H1 (cell line): ENCODE measurements around the gene PRSS53. TPM values are rescaled to one million over a fixed set of nuclear protein-coding genes. Genes with fewer than 3 reads are reported as not detected.

Experiments used
- CTCF ChIA-PET: fragments of 300-600 bp; sonication (Branson Sonifier 250); formaldehyde crosslinking; loops from one replicate; lab custom pipeline; 2021; ENCODE audit not compliant: partially characterized antibody; lab: Charles Lee
- POLR2A ChIA-PET: fragments of 300-600 bp; sonication (Branson Sonifier 250); formaldehyde crosslinking; loops from one replicate; lab custom pipeline; 2021; ENCODE audit warnings: inconsistent platforms; ENCODE audit not compliant: partially characterized antibody; lab: Charles Lee
- DNase-seq, 2 experiments: peaks; one replicate each; pipeline versions ENCODE4 v3.0.0 to v3.0.0-alpha.2; 2010 to 2022; ENCODE audit warnings: low spot score in 2 of 2, low read depth in 1 of 2, mixed read lengths in 1 of 2
- FAIRE-seq: peaks from 2 replicates; lab custom pipeline; 2011; peaks lifted over from hg19 to GRCh38; lab: Jason Lieb, UNC
- H2AFZ ChIP-seq: 2 replicates; pipeline ENCODE4 v1.8.1; 2012; ENCODE audit warnings: low read length, inconsistent platforms
- H2AK5ac ChIP-seq: 2 replicates; pipeline ENCODE4 v1.6.1; 2013; ENCODE audit warnings: low read depth, low read length
- H2BK120ac ChIP-seq: replicated peaks from 2 replicates; pipeline ENCODE3; 2013; ENCODE audit warnings: low read depth, low read length, inconsistent platforms
- H2BK12ac ChIP-seq: 2 replicates; pipeline ENCODE4 v1.6.1; 2013; ENCODE audit warnings: low read depth, low read length
- H2BK15ac ChIP-seq: 2 replicates; pipeline ENCODE4 v1.6.1; 2013; ENCODE audit warnings: low read length
- H2BK20ac ChIP-seq: 2 replicates; pipeline ENCODE4 v1.6.1; 2013; ENCODE audit warnings: low read length
- H2BK5ac ChIP-seq: 2 replicates; pipeline ENCODE4 v1.6.1; 2013; ENCODE audit warnings: low read depth, low read length
- H3K14ac ChIP-seq: 2 replicates; pipeline ENCODE4 v1.6.1; 2013; ENCODE audit warnings: inconsistent platforms; ENCODE audit not compliant: insufficient read length
- H3K18ac ChIP-seq: 2 replicates; pipeline ENCODE4 v1.6.1; 2013; ENCODE audit warnings: low read length; ENCODE audit errors: extremely low read depth
- H3K23ac ChIP-seq: 2 replicates; pipeline ENCODE4 v1.6.1; 2013; ENCODE audit warnings: inconsistent platforms; ENCODE audit not compliant: insufficient read length
- H3K23me2 ChIP-seq: 2 replicates; pipeline ENCODE4 v1.6.1; 2013; ENCODE audit warnings: low read depth, low read length
- H3K27ac ChIP-seq: 2 replicates; pipeline ENCODE4 v1.6.1; 2011; ENCODE audit warnings: low read depth, low read length, inconsistent platforms
- H3K27me3 ChIP-seq, 4 experiments: replicated peaks in 1 of 4; 1 replicate in 1 of 4; 2 replicates in 3 of 4; pipeline versions ENCODE4 v1.6.1 to v1.8.1; 2011 to 2013; ENCODE audit warnings: low read length in 3 of 4, mild to moderate bottlenecking in 3 of 4, inconsistent platforms in 2 of 4, mixed read lengths in 2 of 4, moderate library complexity in 1 of 4; ENCODE audit not compliant: control insufficient read depth in 3 of 4, insufficient read depth in 3 of 4; ENCODE audit errors: extremely low read depth in 1 of 4
- H3K36me3 ChIP-seq, 4 experiments: 2 replicates each; pipeline versions ENCODE4 v1.6.1 to v1.8.1; 2011 to 2013; ENCODE audit warnings: mild to moderate bottlenecking in 4 of 4, low read length in 3 of 4, moderate library complexity in 2 of 4, control low read depth in 1 of 4, inconsistent platforms in 1 of 4; ENCODE audit not compliant: insufficient read depth in 4 of 4, control insufficient read depth in 2 of 4
- H3K4ac ChIP-seq: replicated peaks from 2 replicates; pipeline ENCODE3; 2013; ENCODE audit warnings: low read length, low read depth, mixed read lengths, inconsistent platforms; ENCODE audit not compliant: insufficient read length
- H3K4me1 ChIP-seq, 4 experiments: replicated peaks in 1 of 4; 1 replicate in 1 of 4; 2 replicates in 3 of 4; pipeline versions ENCODE4 v1.6.1 to v1.8.1; 2011 to 2013; ENCODE audit warnings: low read length in 3 of 4, inconsistent platforms in 2 of 4, mixed read lengths in 1 of 4; ENCODE audit not compliant: insufficient read depth in 4 of 4, control insufficient read depth in 3 of 4
- H3K4me2 ChIP-seq, 2 experiments: 2 replicates each; pipeline versions ENCODE4 v1.6.1 to v1.8.1; 2011 to 2013; ENCODE audit warnings: low read depth in 2 of 2, low read length in 2 of 2, control low read depth in 1 of 2, inconsistent platforms in 1 of 2, mild to moderate bottlenecking in 1 of 2; ENCODE audit not compliant: insufficient read depth in 1 of 2
- H3K4me3 ChIP-seq, 4 experiments: fragments of 200-600, 300-600 bp in 1 of 4; sonication (generic), shearing (Covaris generic), sonication (Bioruptor Twin) in 1 of 4; 2 replicates each; pipeline versions ENCODE4 v1.5.1 to v1.8.1; 2011 to 2016; ENCODE audit warnings: low read length in 4 of 4, low read depth in 3 of 4, control low read depth in 2 of 4, inconsistent platforms in 2 of 4, mild to moderate bottlenecking in 2 of 4, mixed read lengths in 1 of 4, moderate library complexity in 1 of 4; ENCODE audit not compliant: insufficient read depth in 2 of 4; ENCODE audit errors: extremely low read depth in 1 of 4
- H3K56ac ChIP-seq: replicated peaks from 2 replicates; pipeline ENCODE3; 2013; ENCODE audit warnings: low read depth, mild to moderate bottlenecking, mixed read lengths, low read length, inconsistent platforms; ENCODE audit not compliant: insufficient read length
- H3K79me1 ChIP-seq: 2 replicates; pipeline ENCODE4 v1.6.1; 2013; ENCODE audit warnings: low read depth, low read length, control low read depth
- H3K79me2 ChIP-seq, 2 experiments: 2 replicates each; pipeline versions ENCODE4 v1.6.1 to v1.8.1; 2012 to 2013; ENCODE audit warnings: low read length in 2 of 2, mild to moderate bottlenecking in 2 of 2, inconsistent platforms in 1 of 2; ENCODE audit not compliant: insufficient read depth in 2 of 2, control insufficient read depth in 1 of 2
- H3K9ac ChIP-seq, 4 experiments: replicated peaks in 1 of 4; 1 replicate in 1 of 4; 2 replicates in 3 of 4; pipeline versions ENCODE4 v1.6.1 to v1.8.1; 2011 to 2013; ENCODE audit warnings: low read depth in 3 of 4, low read length in 3 of 4, control low read depth in 2 of 4, mild to moderate bottlenecking in 2 of 4, moderate library complexity in 2 of 4, inconsistent platforms in 1 of 4; ENCODE audit errors: extremely low read depth in 1 of 4
- H3K9me3 ChIP-seq, 2 experiments: 2 replicates each; pipeline versions ENCODE4 v1.6.1 to v1.8.1; 2012 to 2013; ENCODE audit warnings: mild to moderate bottlenecking in 2 of 2, moderate library complexity in 2 of 2, control low read depth in 1 of 2, inconsistent platforms in 1 of 2, low read depth in 1 of 2, low read length in 1 of 2, mixed read lengths in 1 of 2; ENCODE audit not compliant: insufficient read depth in 2 of 2
- H4K20me1 ChIP-seq, 2 experiments: replicated peaks in 1 of 2; 2 replicates each; pipeline versions ENCODE3 to v1.8.1; 2011 to 2013; ENCODE audit warnings: inconsistent platforms in 2 of 2, low read length in 2 of 2, mild to moderate bottlenecking in 1 of 2; ENCODE audit not compliant: insufficient read depth in 2 of 2, control insufficient read depth in 1 of 2
- H4K5ac ChIP-seq: 2 replicates; pipeline ENCODE4 v1.6.1; 2013; ENCODE audit warnings: low read length, low read depth, mixed read lengths, inconsistent platforms; ENCODE audit not compliant: insufficient read length
- H4K8ac ChIP-seq: 2 replicates; pipeline ENCODE4 v1.8.0; 2013; ENCODE audit warnings: mild to moderate bottlenecking, moderate library complexity, low read length, inconsistent platforms; ENCODE audit not compliant: insufficient read depth; ENCODE audit errors: extremely low read depth
- H4K91ac ChIP-seq: replicated peaks from 2 replicates; pipeline ENCODE3; 2013; ENCODE audit warnings: low read length, mixed read lengths, inconsistent platforms; ENCODE audit not compliant: insufficient read length
- POLR2A ChIP-seq, 2 experiments: IDR thresholded peaks; 1 replicate in 1 of 2; 2 replicates in 1 of 2; pipeline ENCODE4 v1.6.1; 2011; ENCODE audit warnings: low read depth in 2 of 2, low read length in 2 of 2, mild to moderate bottlenecking in 2 of 2; ENCODE audit errors: control extremely low read depth in 1 of 2
- RFX5 ChIP-seq: IDR thresholded peaks from 2 replicates; pipeline ENCODE4 v1.6.1; 2011; ENCODE audit warnings: low read depth, low read length, improper control_type of control experiment, borderline replicate concordance
- whole genome bisulfite sequencing, 2 experiments: shearing (Covaris generic) in 1 of 2; methylation state at CpG; one replicate each; pipeline versions ENCODE4 v1.1.6 to v1.1.7; 2013 to 2015; ENCODE audit warnings: low lambda C conversion rate in 2 of 2, mixed read lengths in 2 of 2, inconsistent platforms in 1 of 2, low coverage in 1 of 2, missing lambda C conversion rate in 1 of 2; ENCODE audit not compliant: insufficient replicate concordance in 2 of 2, insufficient coverage in 1 of 2, insufficient read length in 1 of 2; ENCODE audit errors: extremely low coverage in 1 of 2, missing lambda C conversion rate in 1 of 2; 5-methylcytosine and 5-hydroxymethylcytosine counted together
- polyA plus RNA-seq, 7 experiments: library from polyadenylated mRNA; depleted of rRNA in 3 of 7; stranded (reverse) in 5 of 7; unstranded in 2 of 7; fragments of >200 nt in 5 of 7; fragments of 200-250 nt in 2 of 7; gene quantifications; 1 replicate in 5 of 7; 2 replicates in 1 of 7; 4 replicates in 1 of 7; pipeline versions ENCODE4 v1.2.1 to v1.2.3, GENCODE V29; 2011 to 2013; ENCODE audit warnings: missing spikeins in 2 of 7, mixed read lengths in 2 of 7
- total RNA-seq: library from RNA; stranded (reverse); fragmentation: NEBNext Ultra II Directional; extraction: Animal tissue kit (Norgen Biotek cat#: 25700); gene quantifications from 2 replicates; pipeline ENCODE4 v1.2.1, GENCODE V29; 2021

Gene PRSS53
- total and polyA plus RNA-seq, 2 of the 8 experiments (the other 6 are each of a cell fraction or from before 2014, with no cell fraction given), result 1.7 to 2.6 TPM

- no peak overlapping the region for H3K14ac ChIP-seq
- H2BK5ac ChIP-seq, result 0 out of 2 replicates have a peak overlapping the region, but pooled peaks have one; percentile 60
- peaks cover 9% of the 10 kb centered on the region for H3K79me1 ChIP-seq
- 0 out of 8 replicates have a peak overlapping the region, but pooled peaks of 1 of the 4 experiments have one; percentile 87 for H3K4me3 ChIP-seq
- H3K4me1 ChIP-seq, result peaks cover 0 to 40% (median 32%) of the 10 kb centered on the region in 4 experiments; a peak in 6 of 7 replicates
- peaks cover 16% of the 10 kb centered on the region for H3K23me2 ChIP-seq
- no peak for DNase-seq
- H4K91ac ChIP-seq, result no peak overlapping the region
- no peak overlapping the region for H2BK20ac ChIP-seq
- FAIRE-seq, result no peak
- no peak overlapping the region for H3K18ac ChIP-seq
- ChIA-PET CTCF (interaction anchor here (1.5 to 2.2 kb wide), 2 partner anchors 38 to 53 kb away, joined by 5 to 8 read pairs; no protein-coding TSS in a partner anchor), POLR2A (interaction anchor here (1.6 to 34.9 kb wide), 5 partner anchors 3 to 54 kb away, joined by 3 to 713 read pairs (median 17); partner anchors contain the start of genes BCKDK, FUS, KAT8 and PRSS36)
- H2AFZ ChIP-seq, result no peak overlapping the region
- H2BK12ac ChIP-seq, result no peak overlapping the region
- 0 out of 2 replicates have a peak overlapping the region, but pooled peaks have one; percentile 81 for H2BK15ac ChIP-seq
- no peak overlapping the region for H3K23ac ChIP-seq
- H3K79me2 ChIP-seq, result peaks cover 0 to 19% of the 10 kb centered on the region in 2 experiments; a peak in 2 of 4 replicates
- no peak overlapping the region for H4K8ac ChIP-seq
- peak overlapping the region; percentile 70; the same call in 1 of the 2 replicates for H2AK5ac ChIP-seq
- TF ChIP-seq RFX5 (no peak), POLR2A (IDR thresholded peaks at IDR 0.05; ENCODE audit: control extremely low read depth in 1 of 2, low read depth in 2 of 2, low read length in 2 of 2) (peak in 1 of 2 experiments; percentile 56; a peak in 1 of 3 replicates)
- H3K27ac ChIP-seq, result no peak overlapping the region; the same call in 1 of the 2 replicates
- no peak overlapping the region for H3K56ac ChIP-seq
- no peaks in the 10 kb centered on the region for H3K27me3 ChIP-seq
- H4K20me1 ChIP-seq, result peaks cover 6 to 7% of the 10 kb centered on the region in 2 experiments
- H3K9ac ChIP-seq, result no peak overlapping the region
- WGBS, 2 experiments, result 86% methylated on average over 6 of the region's 6 CpGs; no CpG with 5 or more reads in 1 of the 2 experiments
- peaks cover 12 to 27% (median 15%) of the 10 kb centered on the region in 4 experiments for H3K36me3 ChIP-seq
- no peaks in the 10 kb centered on the region for H3K9me3 ChIP-seq
- peak overlapping the region; percentile 83 to 98; a peak in 2 of 4 replicates for H3K4me2 ChIP-seq
- H2BK120ac ChIP-seq, result no peak overlapping the region
- H4K5ac ChIP-seq, result no peak overlapping the region
- H3K4ac ChIP-seq, result peak overlapping the region; percentile 48
Measured at GRCh38 chr16:31133046-31133501, 44.3 kb upstream of the PRSS53 start.
